HG02588 (cell line): Measurements from ENCODE around the gene MYO7B.

Experiments used
- ATAC-seq: cut with Tn5 transposase; IDR thresholded peaks from one replicate; pipeline ENCODE4 v1.9.1; 2021; ENCODE audit warnings: mild to moderate bottlenecking, moderate library complexity; ENCODE audit not compliant: unreplicated experiment

The MYO7B gene

GRCh38 chr2:127674241-127675209 is 139.0 kb downstream of the MYO7B start:
- no peak for ATAC-seq

GRCh38 chr2:127675331-127676261 is 140.1 kb downstream of the MYO7B start, which contains the start of gene LIMS2:
LIMS2 (minus strand) TSS chr2:127675530; CDS start chr2:127675024, 506 bp downstream.
- ATAC-seq, result no peak

- no peak for ATAC-seq
Observed at GRCh38 chr2:127676906-127677305, 141.4 kb downstream of the MYO7B start.

GRCh38 chr2:127678531-127678930 is 143.0 kb downstream of the MYO7B start:
- ATAC-seq, result no peak

GRCh38 chr2:127678991-127679390 is 143.5 kb downstream of the MYO7B start:
- no peak for ATAC-seq

- no peak for ATAC-seq
Observed at GRCh38 chr2:127679680-127680361, 144.3 kb downstream of the MYO7B start.

GRCh38 chr2:127680706-127681287 is 145.3 kb downstream of the MYO7B start:
- ATAC-seq, result no peak

- ATAC-seq, result no peak
Observed at GRCh38 chr2:127681288-127681804, 145.9 kb downstream of the MYO7B start.

GRCh38 chr2:127681976-127682857 is 146.7 kb downstream of the MYO7B start:
- no peak for ATAC-seq

GRCh38 chr2:127683056-127683455 is 147.6 kb downstream of the MYO7B start:
- no peak for ATAC-seq

GRCh38 chr2:127683757-127684156 is 148.3 kb downstream of the MYO7B start:
- no peak for ATAC-seq

- ATAC-seq, result no peak
Observed at GRCh38 chr2:127685410-127686080, 150.1 kb downstream of the MYO7B start.
